OCI-LY7 (cell line): ENCODE data around the gene SND1. TPM values are rescaled to one million over a fixed set of nuclear protein-coding genes. Genes with fewer than 3 reads are reported as not detected.

Source experiments
- BruUV-seq: library from RNA; stranded (reverse); fragments of 400-500 nt; replicated peaks from 2 replicates; lab custom pipeline; 2021; lab: Mats Ljungman, UMichigan
- CTCF ChIA-PET: fragments of 300-600 bp; sonication (Branson Sonifier 250); formaldehyde crosslinking; loops from one replicate; lab custom pipeline; 2022; ENCODE audit warnings: antibody characterized with exemption; ENCODE audit not compliant: unreplicated experiment; lab: Charles Lee
- POLR2A ChIA-PET: fragments of 300-600 bp; sonication (Branson Sonifier 250); formaldehyde crosslinking; loops from one replicate; lab custom pipeline; 2022; ENCODE audit warnings: antibody characterized with exemption; lab: Charles Lee
- DNase-seq: peaks from one replicate; pipeline ENCODE4 v3.0.0-alpha.2; 2015; ENCODE audit warnings: low spot score
- H2AFZ ChIP-seq: fragments of 200-600 bp; sonication (generic), shearing (Covaris generic); 2 replicates; pipeline ENCODE4 v1.6.1; 2014; ENCODE audit warnings: mild to moderate bottlenecking, antibody characterized with exemption, low read length, moderate library complexity
- H3K27ac ChIP-seq: fragments of 200-600 bp; sonication (generic); 2 replicates; pipeline ENCODE4 v1.5.1; 2014; ENCODE audit warnings: mixed run types, low read depth, mild to moderate bottlenecking, moderate library complexity, low read length, inconsistent platforms; ENCODE audit not compliant: poor library complexity, severe bottlenecking
- H3K36me3 ChIP-seq: fragments of 200-600 bp; sonication (generic); 2 replicates; pipeline ENCODE4 v1.6.1; 2014; ENCODE audit warnings: mild to moderate bottlenecking, antibody characterized with exemption, low read length, moderate library complexity, mixed read lengths; ENCODE audit not compliant: insufficient read depth
- H3K4me1 ChIP-seq: fragments of 200-600 bp; sonication (generic); 2 replicates; pipeline ENCODE4 v1.5.1; 2014; ENCODE audit warnings: mild to moderate bottlenecking, low read length; ENCODE audit not compliant: insufficient read depth, poor library complexity, severe bottlenecking
- H3K4me2 ChIP-seq: fragments of 200-600 bp; sonication (generic); 2 replicates; pipeline ENCODE4 v1.6.1; 2014; ENCODE audit warnings: mild to moderate bottlenecking, low read length
- H3K4me3 ChIP-seq: fragments of 200-600 bp; sonication (generic); 2 replicates; pipeline ENCODE4 v1.5.1; 2014; ENCODE audit warnings: mild to moderate bottlenecking, low read depth, low read length; ENCODE audit not compliant: poor library complexity, severe bottlenecking
- H3K79me2 ChIP-seq: fragments of 200-600 bp; sonication (generic); 2 replicates; pipeline ENCODE4 v1.6.1; 2016; ENCODE audit warnings: low read depth, mild to moderate bottlenecking, low read length, moderate library complexity, mixed read lengths; ENCODE audit not compliant: insufficient read depth
- H3K9me2 ChIP-seq: fragments of 200-600 bp; sonication (generic); 2 replicates; pipeline ENCODE4 v1.6.1; 2016; ENCODE audit warnings: mild to moderate bottlenecking, low read length, mixed read lengths; ENCODE audit not compliant: insufficient read depth
- H3K9me3 ChIP-seq: fragments of 200-600 bp; sonication (generic); 2 replicates; pipeline ENCODE4 v1.6.1; 2014; ENCODE audit warnings: mild to moderate bottlenecking, mixed run types, low read length, mixed read lengths
- H4K20me1 ChIP-seq: fragments of 200-600 bp; sonication (generic); 2 replicates; pipeline ENCODE4 v1.6.1; 2014; ENCODE audit warnings: mild to moderate bottlenecking, antibody characterized with exemption, low read length, moderate library complexity, mixed read lengths; ENCODE audit not compliant: insufficient read depth
- CTCF ChIP-seq: fragments of 200-600 bp; sonication (generic); conservative IDR thresholded peaks from 2 replicates; pipeline ENCODE4 v1.5.1; 2014; ENCODE audit warnings: mild to moderate bottlenecking, antibody characterized with exemption, low read length, moderate library complexity, mixed read lengths
- EZH2phosphoT487 ChIP-seq: fragments of 200-600 bp; sonication (generic); IDR thresholded peaks from 2 replicates; pipeline ENCODE4 v1.6.1; 2018; ENCODE audit warnings: low read depth, borderline replicate concordance, mild to moderate bottlenecking, mixed run types, antibody characterized with exemption, low read length, moderate library complexity, mixed read lengths
- intact Hi-C: fragments of 100-400 bp; cut with micrococcal nuclease; formaldehyde crosslinking; loops from one replicate; pipeline ENCODE4 v1.10.0; 2022; ENCODE audit not compliant: unreplicated experiment
- total RNA-seq, 2 experiments: library from RNA; depleted of rRNA in 1 of 2; stranded (reverse); fragments of >200 nt in 1 of 2; shearing (Covaris generic) in 1 of 2; gene quantifications; 2 replicates each; pipeline ENCODE4 v1.2.3, GENCODE V29; 2014 to 2022

SND1 gene
- total RNA-seq, 2 experiments from 2014 or later, result 111 to 221 TPM

DNA sequence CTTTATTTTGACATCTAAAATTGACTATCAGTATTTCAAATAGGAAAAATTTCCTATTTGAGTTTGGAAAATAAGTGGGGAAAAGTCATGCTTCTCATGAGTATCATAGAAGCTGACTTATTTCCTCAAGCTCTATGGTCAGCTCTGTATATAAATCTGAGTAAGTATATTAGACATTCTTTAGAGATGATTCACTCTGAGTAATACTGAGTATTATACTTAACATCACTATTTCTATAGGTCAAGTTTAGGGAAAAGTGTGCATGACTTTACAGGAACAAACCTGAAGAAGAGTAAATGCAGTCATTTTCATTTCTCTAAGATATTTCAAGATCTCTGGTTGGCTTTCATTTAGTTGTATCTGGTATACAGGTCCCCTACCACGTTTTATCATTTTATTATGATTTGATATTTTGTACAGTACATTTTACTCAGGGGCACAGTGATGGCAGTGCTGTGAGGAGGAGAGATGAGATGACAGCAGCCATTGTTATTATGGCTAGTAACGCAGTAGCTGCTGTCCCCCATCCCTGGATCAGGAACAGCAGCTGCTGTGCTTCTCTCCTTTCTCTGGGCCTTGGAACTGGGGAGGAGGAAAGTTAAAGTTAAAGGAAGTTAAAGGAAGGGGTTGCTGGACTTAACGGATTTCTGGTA lies 15.2 kb downstream of the SND1 start:
- POLR2A ChIA-PET, result interaction anchor here (1.1 to 2.4 kb wide), 3 partner anchors 9 to 12 kb away, joined by 4 to 9 read pairs (median 5); no protein-coding TSS in a partner anchor
- TF ChIP-seq EZH2phosphoT487 (no peak), CTCF (no peak)

DNA sequence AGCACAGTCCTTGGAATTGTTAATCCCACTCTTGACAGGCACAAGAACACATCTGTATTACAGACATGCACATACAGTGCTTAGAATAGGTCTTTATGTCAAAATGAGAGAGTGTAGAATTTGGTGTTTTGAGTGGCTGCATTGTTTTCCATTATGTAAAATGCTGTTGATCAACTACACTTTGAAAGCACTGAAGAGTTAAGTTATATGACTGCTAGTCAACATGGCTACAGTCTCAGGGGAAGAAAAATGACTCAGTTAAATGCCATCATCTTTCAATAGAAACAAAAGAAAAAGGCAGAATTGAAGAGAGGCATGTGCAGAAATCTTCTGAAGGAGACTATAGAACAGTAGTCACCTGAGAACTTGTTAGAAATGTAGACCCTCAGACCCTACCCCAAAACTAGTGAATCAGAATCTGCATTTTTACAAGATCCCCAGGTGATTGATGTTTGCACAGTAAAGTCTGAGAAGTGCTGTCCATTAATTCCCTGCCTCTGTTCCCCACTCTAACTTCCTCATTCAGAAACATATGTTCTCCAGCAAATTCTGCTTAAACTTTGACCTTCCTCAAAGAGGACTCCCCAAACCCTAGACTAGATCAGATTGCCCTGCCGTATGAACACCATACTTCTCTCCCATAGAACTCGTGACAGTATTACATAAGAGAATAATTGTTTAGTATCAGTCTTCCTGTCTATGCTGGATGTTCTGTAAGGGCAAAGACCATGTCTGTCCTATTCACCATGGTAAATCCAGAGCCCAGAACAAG lies 16.0 kb downstream of the SND1 start:
- Histone ChIP-seq H2AFZ (no peak overlapping the region), H3K36me3 (peaks cover 67% of the 10 kb centered on the region), H3K79me2 (peaks cover 100% of the 10 kb centered on the region), H3K4me2 (no peak overlapping the region), H3K27ac (no peak overlapping the region), H3K4me3 (no peak overlapping the region), H3K9me2 (no peaks in the 10 kb centered on the region), H3K9me3 (no peaks in the 10 kb centered on the region), H3K4me1 (no peaks in the 10 kb centered on the region), H4K20me1 (peaks cover 36% of the 10 kb centered on the region)
- ChIA-PET CTCF (no interaction called here), POLR2A (interaction anchor here (2.4 kb wide), 1 partner anchor 13 kb away, joined by 9 read pairs; no protein-coding TSS in a partner anchor)
- no peak for TF ChIP-seq EZH2phosphoT487
- no peak for TF ChIP-seq CTCF
- intact Hi-C loops, result no loop called here
- no peak for DNase-seq
- no TSS peak for BruUV-seq

More for the DNA sequence above, 15.2 kb downstream of the SND1 start:
- no peak for DNase-seq
- Histone ChIP-seq H2AFZ (no peak overlapping the region), H3K36me3 (peaks cover 74% of the 10 kb centered on the region), H3K79me2 (peaks cover 100% of the 10 kb centered on the region), H3K4me2 (no peak overlapping the region), H3K4me3 (no peak overlapping the region), H3K27ac (no peak overlapping the region), H3K4me1 (no peaks in the 10 kb centered on the region), H3K9me2 (no peaks in the 10 kb centered on the region), H4K20me1 (peaks cover 41% of the 10 kb centered on the region), H3K9me3 (no peaks in the 10 kb centered on the region)
- no TSS peak for BruUV-seq
- intact Hi-C loops, result no loop called here
- CTCF ChIA-PET, result interaction anchor here (0.9 kb wide), 1 partner anchor 10 kb away, joined by 3 read pairs; no protein-coding TSS in a partner anchor
